ENCODE results near the gene SORCS3.

SORCS3 gene

DNA sequence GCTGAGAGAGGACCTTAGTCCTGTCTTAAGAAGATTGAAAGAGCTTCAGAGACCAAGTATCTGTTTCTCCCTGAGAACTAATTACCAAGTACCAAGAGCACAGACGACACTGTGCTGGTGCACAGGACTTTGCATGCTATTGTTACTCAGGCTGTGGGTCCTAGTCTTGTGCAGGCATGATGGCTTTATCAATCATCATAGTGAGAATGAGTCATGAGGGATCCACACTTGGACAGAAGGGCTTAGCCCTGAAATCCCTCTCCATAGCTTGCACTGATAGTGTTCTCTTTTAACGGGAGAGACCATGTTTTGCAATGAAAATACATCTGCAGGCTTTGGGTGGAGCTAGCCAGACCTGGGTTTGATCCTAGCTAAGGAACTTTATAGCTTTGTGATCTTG lies 93.3 kb downstream of the SORCS3 start:
- no peaks in the 10 kb centered on the region for H3K27me3 ChIP-seq (ENCODE audit: insufficient read depth, low read depth)
- no peaks in the 10 kb centered on the region for H3K4me1 ChIP-seq (ENCODE audit: low read depth, poor library complexity, severe bottlenecking)
- no peak overlapping the region for H3K27ac ChIP-seq
- no peaks in the 10 kb centered on the region for H3K36me3 ChIP-seq (ENCODE audit: insufficient read depth)
- no peak overlapping the region for H3K9ac ChIP-seq
- H4K20me1 ChIP-seq (ENCODE audit: insufficient read depth), result no peaks in the 10 kb centered on the region
- no peaks in the 10 kb centered on the region for H3K79me2 ChIP-seq (ENCODE audit: insufficient read depth, low read depth)
- no peak overlapping the region for H3K4me3 ChIP-seq (IDR thresholded peaks at IDR 0.05; ENCODE audit: insufficient read depth, low read depth, low read length)
- H2AFZ ChIP-seq (ENCODE audit: low read depth), result no peak overlapping the region
- TF ChIP-seq, protein P1, sequence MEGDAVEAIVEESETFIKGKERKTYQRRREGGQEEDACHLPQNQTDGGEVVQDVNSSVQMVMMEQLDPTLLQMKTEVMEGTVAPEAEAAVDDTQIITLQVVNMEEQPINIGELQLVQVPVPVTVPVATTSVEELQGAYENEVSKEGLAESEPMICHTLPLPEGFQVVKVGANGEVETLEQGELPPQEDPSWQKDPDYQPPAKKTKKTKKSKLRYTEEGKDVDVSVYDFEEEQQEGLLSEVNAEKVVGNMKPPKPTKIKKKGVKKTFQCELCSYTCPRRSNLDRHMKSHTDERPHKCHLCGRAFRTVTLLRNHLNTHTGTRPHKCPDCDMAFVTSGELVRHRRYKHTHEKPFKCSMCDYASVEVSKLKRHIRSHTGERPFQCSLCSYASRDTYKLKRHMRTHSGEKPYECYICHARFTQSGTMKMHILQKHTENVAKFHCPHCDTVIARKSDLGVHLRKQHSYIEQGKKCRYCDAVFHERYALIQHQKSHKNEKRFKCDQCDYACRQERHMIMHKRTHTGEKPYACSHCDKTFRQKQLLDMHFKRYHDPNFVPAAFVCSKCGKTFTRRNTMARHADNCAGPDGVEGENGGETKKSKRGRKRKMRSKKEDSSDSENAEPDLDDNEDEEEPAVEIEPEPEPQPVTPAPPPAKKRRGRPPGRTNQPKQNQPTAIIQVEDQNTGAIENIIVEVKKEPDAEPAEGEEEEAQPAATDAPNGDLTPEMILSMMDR (conservative IDR thresholded peaks at IDR 0.05; ENCODE audit: low read depth, low read length), result no peak
- no peak overlapping the region for H3K4me2 ChIP-seq

DNA sequence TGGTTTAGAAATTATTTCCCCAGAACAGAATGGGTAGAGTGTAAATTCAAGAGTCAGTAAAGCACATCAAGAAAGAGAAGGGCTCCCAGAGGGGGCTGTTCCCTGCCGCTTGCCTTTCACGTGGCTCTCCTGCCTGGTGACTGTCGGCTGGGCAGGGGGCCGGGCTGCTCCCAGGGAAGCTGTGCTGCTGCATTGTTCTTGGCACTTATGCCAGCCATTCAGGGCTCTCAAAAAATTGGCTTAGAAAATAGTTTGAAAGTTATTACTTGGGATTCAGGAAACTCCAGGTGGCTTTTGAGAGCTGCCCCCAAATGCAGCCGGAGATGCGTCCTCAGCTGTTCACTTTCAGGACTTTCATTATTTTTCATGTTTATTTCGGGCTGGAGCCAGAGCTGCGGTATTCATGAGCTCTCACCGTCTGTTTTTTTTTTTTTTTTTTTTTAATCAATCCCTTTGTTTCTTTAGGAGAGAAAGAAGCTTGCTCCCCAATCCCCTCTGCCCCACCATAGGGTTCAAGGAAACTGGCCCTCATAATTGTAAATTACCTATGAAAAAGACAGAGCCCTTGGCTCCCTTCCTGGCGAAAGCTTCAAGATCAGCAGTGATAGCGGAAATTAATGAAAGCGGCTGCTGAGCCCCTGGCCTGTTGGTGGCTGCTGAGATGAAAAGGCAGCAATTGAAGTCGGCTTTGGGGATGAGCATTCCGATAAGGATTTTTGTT lies 94.1 kb downstream of the SORCS3 start:
- no peak overlapping the region for H3K4me2 ChIP-seq
- no peaks in the 10 kb centered on the region for H3K27me3 ChIP-seq (ENCODE audit: insufficient read depth, low read depth)
- H2AFZ ChIP-seq (ENCODE audit: low read depth), result no peak overlapping the region
- TF ChIP-seq, protein P1 (conservative IDR thresholded peaks at IDR 0.05; ENCODE audit: low read depth, low read length), result no peak
- no peaks in the 10 kb centered on the region for H4K20me1 ChIP-seq (ENCODE audit: insufficient read depth)
- no peaks in the 10 kb centered on the region for H3K79me2 ChIP-seq (ENCODE audit: insufficient read depth, low read depth)
- no peak overlapping the region for H3K9ac ChIP-seq
- H3K4me3 ChIP-seq (IDR thresholded peaks at IDR 0.05; ENCODE audit: insufficient read depth, low read depth, low read length), result no peak overlapping the region
- no peaks in the 10 kb centered on the region for H3K4me1 ChIP-seq (ENCODE audit: low read depth, poor library complexity, severe bottlenecking)
- no peak overlapping the region for H3K27ac ChIP-seq
- no peaks in the 10 kb centered on the region for H3K36me3 ChIP-seq (ENCODE audit: insufficient read depth)

- TF ChIP-seq, protein P1 (conservative IDR thresholded peaks at IDR 0.05; ENCODE audit: low read depth, low read length), result no peak
- no peak overlapping the region for H3K4me2 ChIP-seq
- H2AFZ ChIP-seq (ENCODE audit: low read depth), result no peak overlapping the region
- no peak overlapping the region for H3K9ac ChIP-seq
- H3K79me2 ChIP-seq (ENCODE audit: insufficient read depth, low read depth), result no peaks in the 10 kb centered on the region
- H3K27ac ChIP-seq, result no peak overlapping the region
- no peaks in the 10 kb centered on the region for H3K36me3 ChIP-seq (ENCODE audit: insufficient read depth)
- H3K4me3 ChIP-seq (IDR thresholded peaks at IDR 0.05; ENCODE audit: insufficient read depth, low read depth, low read length), result no peak overlapping the region
- H3K4me1 ChIP-seq (ENCODE audit: low read depth, poor library complexity, severe bottlenecking), result no peaks in the 10 kb centered on the region
- H3K27me3 ChIP-seq (ENCODE audit: insufficient read depth, low read depth), result no peaks in the 10 kb centered on the region
- no peaks in the 10 kb centered on the region for H4K20me1 ChIP-seq (ENCODE audit: insufficient read depth)
Measured at GRCh38 chr10:104735757-104736391, 94.8 kb downstream of the SORCS3 start.

GRCh38 chr10:104741127-104741526 lies 100.0 kb downstream of the SORCS3 start:
- no peak overlapping the region for H3K9ac ChIP-seq
- H3K36me3 ChIP-seq (ENCODE audit: insufficient read depth), result no peaks in the 10 kb centered on the region
- TF ChIP-seq, protein P1 (conservative IDR thresholded peaks at IDR 0.05; ENCODE audit: low read depth, low read length), result no peak
- H3K4me2 ChIP-seq, result no peak overlapping the region
- no peaks in the 10 kb centered on the region for H4K20me1 ChIP-seq (ENCODE audit: insufficient read depth)
- H2AFZ ChIP-seq (ENCODE audit: low read depth), result no peak overlapping the region
- H3K4me1 ChIP-seq (ENCODE audit: low read depth, poor library complexity, severe bottlenecking), result no peaks in the 10 kb centered on the region
- H3K27ac ChIP-seq, result no peak overlapping the region
- H3K27me3 ChIP-seq (ENCODE audit: insufficient read depth, low read depth), result no peaks in the 10 kb centered on the region
- no peak overlapping the region for H3K4me3 ChIP-seq (IDR thresholded peaks at IDR 0.05; ENCODE audit: insufficient read depth, low read depth, low read length)
- no peaks in the 10 kb centered on the region for H3K79me2 ChIP-seq (ENCODE audit: insufficient read depth, low read depth)
